22Rv1 (cell line): Measurements from ENCODE around the gene CAPN7.

Experiments used
- H3K27ac ChIP-seq: fragments of 450-650 bp; 2 replicates; pipeline ENCODE4 v1.5.1; 2017
- CTCF ChIP-seq: fragments of 450-650 bp; IDR thresholded peaks from 2 replicates; pipeline ENCODE4 v1.5.1; 2017; ENCODE audit warnings: mild to moderate bottlenecking
- ZFX ChIP-seq: fragments of 450-650 bp; IDR thresholded peaks from 2 replicates; pipeline ENCODE4 v1.6.1; 2017; ENCODE audit warnings: antibody characterized with exemption, borderline replicate concordance

The CAPN7 gene

DNA sequence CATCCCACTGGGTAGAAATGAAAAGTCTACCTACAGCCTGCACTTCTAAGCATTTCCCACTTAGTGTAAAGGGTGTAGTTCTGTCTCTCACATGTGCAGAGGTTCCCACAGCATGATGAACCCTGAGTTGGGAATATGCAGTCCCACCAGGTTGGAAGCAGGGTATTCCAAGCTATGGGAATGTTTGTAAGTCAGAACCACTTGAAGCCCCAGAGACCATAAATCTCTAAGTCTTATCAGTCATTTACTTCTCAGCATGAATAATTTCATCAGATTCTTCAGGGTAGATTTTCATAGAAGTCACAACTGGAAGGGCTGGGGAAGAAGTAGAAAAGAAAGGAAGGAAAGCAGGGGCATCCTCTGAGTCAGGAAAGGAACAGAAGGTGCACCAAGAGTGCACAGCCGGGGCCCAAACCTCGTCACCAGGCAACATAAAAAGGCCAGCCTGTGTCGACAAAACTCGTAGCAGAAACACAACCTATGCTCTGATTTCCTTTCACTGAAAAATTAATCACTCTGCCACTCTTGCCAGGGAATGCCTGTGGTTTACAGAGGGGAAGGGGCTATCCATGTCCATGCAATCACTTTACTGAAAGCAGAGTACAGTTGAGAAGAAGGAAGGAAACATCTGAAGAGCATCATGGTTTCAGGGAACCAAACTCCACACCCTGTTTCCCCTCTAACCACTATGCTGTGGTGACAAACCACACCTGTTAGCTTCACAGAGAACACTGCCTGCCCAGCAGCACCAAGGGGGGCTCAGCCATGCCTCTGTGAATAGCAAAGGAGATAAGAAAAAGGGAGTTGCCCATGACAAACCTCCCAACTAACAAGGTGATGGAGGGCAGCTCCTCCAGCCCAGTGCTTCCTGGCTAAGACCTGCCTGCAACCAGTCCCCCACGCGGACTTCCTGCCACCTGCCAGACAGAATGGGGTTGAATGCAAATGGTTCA, 85.8 kb downstream of the CAPN7 start:
- H3K27ac ChIP-seq = no peak overlapping the region
- TF ChIP-seq ZFX (no peak), CTCF (no peak)

- H3K27ac ChIP-seq = no peak overlapping the region
- TF ChIP-seq CTCF = no peak
- TF ChIP-seq ZFX = no peak
These were observed 86.9 kb downstream of the CAPN7 start for GRCh38 chr3:15292765-15293522.

GRCh38 chr3:15294929-15295328, 88.9 kb downstream of the CAPN7 start:
- no peak overlapping the region for H3K27ac ChIP-seq
- TF ChIP-seq ZFX = no peak

- TF ChIP-seq CTCF (no peak), ZFX (no peak)
- H3K27ac ChIP-seq = no peak overlapping the region
These were observed 89.5 kb downstream of the CAPN7 start for GRCh38 chr3:15295506-15295905.

DNA sequence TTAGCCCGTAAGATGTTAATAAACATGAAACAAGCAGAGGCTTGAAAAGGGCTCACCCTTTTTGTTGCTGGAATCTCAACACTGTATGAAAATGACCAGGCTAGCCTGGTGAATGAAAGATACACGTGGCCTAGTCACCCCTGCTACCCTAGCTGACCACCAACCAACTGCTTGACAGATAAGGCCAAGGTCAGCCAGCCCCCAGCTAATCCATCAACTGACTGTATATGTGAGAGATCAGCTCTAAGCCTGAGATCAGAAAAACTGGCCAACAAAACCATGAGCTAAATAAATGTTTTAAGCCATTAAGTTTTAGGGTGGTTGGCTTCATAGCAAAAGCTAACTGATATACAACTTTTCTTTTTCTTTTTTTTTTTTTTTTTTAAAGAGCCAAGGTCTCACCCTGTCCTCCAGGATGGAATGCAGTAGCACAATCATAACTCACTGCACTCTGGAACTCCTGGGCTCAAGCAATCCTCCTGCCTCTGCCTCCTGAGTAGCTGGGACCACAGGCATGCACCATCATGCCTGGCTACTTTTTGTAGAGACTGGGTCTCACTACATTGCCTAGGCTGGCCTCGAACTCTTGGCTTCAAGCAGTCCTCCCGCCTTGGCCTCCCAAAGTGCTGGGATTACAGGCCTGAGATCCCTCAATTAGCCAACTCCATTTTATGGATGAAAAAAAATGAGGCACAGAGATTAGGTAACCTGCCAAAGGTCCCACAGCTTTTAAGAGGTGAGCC, 91.7 kb downstream of the CAPN7 start:
- no peak overlapping the region for H3K27ac ChIP-seq
- TF ChIP-seq ZFX (no peak), CTCF (no peak)

DNA sequence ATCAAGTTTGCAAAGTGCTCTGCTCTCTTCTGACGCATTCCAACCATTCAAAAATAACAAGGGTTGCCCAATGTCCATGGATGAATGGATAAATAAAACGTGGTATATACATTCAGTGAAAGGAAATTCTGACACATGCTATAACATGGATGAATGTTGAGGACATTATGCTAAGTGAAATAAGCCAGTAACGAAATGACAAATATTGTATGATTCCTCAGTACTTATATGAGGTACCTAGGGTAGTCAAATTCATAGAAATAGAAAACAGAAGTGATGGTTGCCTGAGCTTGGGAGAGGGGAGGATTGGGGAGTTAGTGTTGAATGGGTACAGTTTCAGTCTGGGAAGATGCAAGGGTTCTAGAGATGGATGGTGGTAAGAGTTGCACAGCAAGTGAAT, 92.5 kb downstream of the CAPN7 start:
- TF ChIP-seq CTCF = no peak
- TF ChIP-seq ZFX = no peak
- no peak overlapping the region for H3K27ac ChIP-seq

- H3K27ac ChIP-seq = no peak overlapping the region
- TF ChIP-seq CTCF = no peak
- no peak for TF ChIP-seq ZFX
These were observed 93.0 kb downstream of the CAPN7 start for GRCh38 chr3:15299036-15299435.
